GM10266 (cell line): ENCODE measurements around the gene BCAM.
"Not testable (repeated sequence)": the region's sequence is repeated elsewhere in the genome, so short reads cannot be mapped to it uniquely, and the experiment has no call there.

Experiments used
- DNase-seq: peaks from one replicate; pipeline ENCODE4 v3.0.0; 2012; ENCODE audit errors: extremely low spot score
- CTCF ChIP-seq: IDR thresholded peaks from 2 replicates; pipeline ENCODE4 v1.5.1; 2012; ENCODE audit warnings: mild to moderate bottlenecking, low read depth; ENCODE audit not compliant: control insufficient read depth, insufficient read depth; ENCODE audit errors: missing control alignments

BCAM gene

GRCh38 chr19:44819246-44819832 is 10.4 kb downstream of the BCAM start:
- no peak for DNase-seq
- TF ChIP-seq CTCF: no peak

- no peak for DNase-seq
Measured at GRCh38 chr19:44820648-44821609, 12.0 kb downstream of the BCAM start.

GRCh38 chr19:44822177-44822576 is 13.3 kb downstream of the BCAM start:
- no peak for TF ChIP-seq CTCF

More at GRCh38 chr19:44820648-44821609, 12.0 kb downstream of the BCAM start:
- TF ChIP-seq CTCF: no peak

GRCh38 chr19:44822670-44823372 is 13.9 kb downstream of the BCAM start:
- TF ChIP-seq CTCF: no peak
- peak; percentile 5 for DNase-seq

More at GRCh38 chr19:44822177-44822576, 13.3 kb downstream of the BCAM start:
- DNase-seq: no peak

- DNase-seq: no peak
- no peak for TF ChIP-seq CTCF
Measured at GRCh38 chr19:44823373-44823698, 14.4 kb downstream of the BCAM start.

GRCh38 chr19:44824761-44825160 is 15.9 kb downstream of the BCAM start:
- DNase-seq: no peak
- no peak for TF ChIP-seq CTCF

- not testable (repeated sequence) for DNase-seq
Measured at GRCh38 chr19:44832875-44833274, 24.0 kb downstream of the BCAM start.

- DNase-seq: not testable (repeated sequence)
Measured at GRCh38 chr19:44834399-44834798, 25.5 kb downstream of the BCAM start.
